HEK293 (cell line): ENCODE results near the gene IFFO2.

ENCODE experiments used
- ZNF274 ChIP-seq, 2 experiments: fragments of 200-500 bp in 1 of 2; fragments of 450-650 bp in 1 of 2; sonication (Bioruptor generic) in 1 of 2; formaldehyde crosslinking in 1 of 2; IDR thresholded peaks; 2 replicates each; pipeline versions ENCODE4 v1.5.1 to v1.6.1; 2014 to 2016; ENCODE audit warnings: borderline replicate concordance in 1 of 2, inconsistent platforms in 1 of 2, low read length in 1 of 2, missing biosample characterization in 1 of 2, missing genetic modification characterization in 1 of 2
- ZNF76 ChIP-seq: fragments of 450-650 bp; formaldehyde crosslinking; IDR thresholded peaks from 2 replicates; pipeline ENCODE4; 2016; ENCODE audit warnings: low read depth, missing biosample characterization, missing genetic modification characterization, borderline replicate concordance

DNA sequence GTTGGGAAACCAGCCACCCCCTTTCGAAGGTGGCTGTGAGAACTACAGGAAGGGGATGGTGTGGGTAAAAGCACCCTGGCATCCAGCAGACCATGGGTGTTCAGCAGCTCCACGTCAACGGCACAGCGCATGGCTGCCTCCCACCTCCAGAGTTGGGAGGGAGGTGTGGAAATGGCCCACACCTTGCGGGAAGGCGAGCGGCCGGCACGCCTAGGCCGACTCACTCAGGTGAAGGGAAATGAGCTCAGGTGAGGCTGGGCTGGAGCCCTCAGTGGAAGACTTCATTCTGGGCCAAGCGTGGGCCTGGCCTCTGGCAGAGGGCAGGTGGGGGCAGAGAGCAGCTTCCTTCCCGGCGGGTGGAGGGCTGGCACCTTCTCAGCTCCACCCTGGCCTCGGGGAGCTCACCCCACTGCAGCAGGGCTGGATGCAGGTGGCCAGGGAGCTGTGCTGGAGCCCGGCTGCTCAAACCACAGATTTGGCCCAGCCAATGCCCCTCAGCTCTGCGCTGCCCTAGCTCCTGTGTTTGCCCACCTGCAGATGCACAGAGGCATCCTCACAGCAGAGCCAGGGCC, 29.3 kb downstream of the IFFO2 start:
- TF ChIP-seq ZNF76 (tag by site-specific recombination), result no peak
- TF ChIP-seq ZNF274 (IDR thresholded peaks at IDR 0.05; ENCODE audit: low read length), result no peak
- TF ChIP-seq ZNF274 (tag by site-specific recombination; IDR thresholded peaks at IDR 0.05; ENCODE audit: borderline replicate concordance), result no peak
